Stimulated activated CD8-positive, alpha-beta memory T cell treated with anti-CD3 and anti-CD28 coated beads, Interleukin-4, amount 100 ng/mL, for 48 hours (primary cell): Measurements from ENCODE around the gene C1orf21.

ENCODE experiments used
- DNase-seq: peaks from one replicate; pipeline ENCODE4 v3.0.0-alpha.2; 2020

Gene C1orf21

GRCh38 chr1:184672013-184672726, 285.3 kb downstream of the C1orf21 start:
- no peak for DNase-seq

- DNase-seq: no peak
These were observed 286.5 kb downstream of the C1orf21 start for GRCh38 chr1:184673305-184673704.

GRCh38 chr1:184677344-184677743, 290.5 kb downstream of the C1orf21 start:
- no peak for DNase-seq
